Stimulated activated CD4-positive, alpha-beta T cell treated with anti-CD3 and anti-CD28 coated beads, Interleukin-4, amount 100 ng/mL, for 24 hours (primary cell): ENCODE data around the gene RAD51AP1.
"Not testable (repeated sequence)": the region's sequence is repeated elsewhere in the genome, so short reads cannot be mapped to it uniquely, and the experiment has no call there.

Source experiments
- DNase-seq: peaks from one replicate; pipeline ENCODE4 v3.0.0-alpha.2; 2020

RAD51AP1 gene, protein sequence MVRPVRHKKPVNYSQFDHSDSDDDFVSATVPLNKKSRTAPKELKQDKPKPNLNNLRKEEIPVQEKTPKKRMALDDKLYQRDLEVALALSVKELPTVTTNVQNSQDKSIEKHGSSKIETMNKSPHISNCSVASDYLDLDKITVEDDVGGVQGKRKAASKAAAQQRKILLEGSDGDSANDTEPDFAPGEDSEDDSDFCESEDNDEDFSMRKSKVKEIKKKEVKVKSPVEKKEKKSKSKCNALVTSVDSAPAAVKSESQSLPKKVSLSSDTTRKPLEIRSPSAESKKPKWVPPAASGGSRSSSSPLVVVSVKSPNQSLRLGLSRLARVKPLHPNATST

DNA sequence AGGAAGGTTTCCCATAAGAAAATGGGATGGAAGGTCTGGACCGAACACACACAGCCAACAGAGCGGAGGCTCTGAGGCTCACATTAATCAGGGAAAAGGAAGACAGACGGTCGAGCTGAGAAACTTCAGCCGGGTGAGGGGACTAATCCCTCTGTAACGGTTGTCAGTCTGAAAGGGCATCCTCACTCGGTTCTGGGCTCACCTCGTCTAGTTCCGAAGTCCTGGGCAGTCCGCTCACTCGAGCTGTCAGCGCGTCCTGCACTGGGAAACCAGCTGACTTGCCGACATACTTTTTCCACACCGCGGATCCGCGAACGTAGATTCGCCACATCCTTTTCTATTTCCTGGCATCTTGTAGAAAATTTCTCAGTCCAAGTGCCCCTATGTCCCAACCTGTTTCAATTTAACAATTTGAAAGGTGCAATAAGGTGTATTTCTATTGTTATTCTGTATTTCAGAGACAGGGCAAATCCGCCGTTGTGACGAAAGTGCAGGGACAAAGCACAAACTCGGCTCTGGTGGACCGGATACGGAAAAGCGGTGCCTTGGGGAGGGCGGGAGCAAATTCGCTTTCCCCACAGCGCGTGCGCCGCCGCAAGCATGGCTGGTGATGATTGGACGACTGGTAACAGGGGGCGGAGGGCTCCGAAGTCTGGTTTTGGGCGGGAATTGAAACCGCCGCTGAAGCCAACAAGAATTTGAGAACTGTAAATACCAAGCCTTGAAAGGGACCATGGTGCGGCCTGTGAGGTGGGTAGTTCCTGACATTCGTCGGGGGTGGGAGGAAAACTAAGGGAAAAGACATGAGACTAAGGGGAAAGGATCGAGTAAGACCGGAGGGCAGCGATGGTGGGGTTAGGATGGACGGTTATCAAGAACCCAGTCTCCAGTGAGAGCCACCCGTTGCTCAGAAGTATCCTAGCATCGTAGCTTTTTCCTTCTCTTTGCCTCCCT, at the start of gene RAD51AP1:
Gene RAD51AP1 (plus strand): TSS at position 684 of the 954 bp plus-strand sequence. CDS start 50 bp downstream, at position 734.
- peak; percentile 96 for DNase-seq

DNA sequence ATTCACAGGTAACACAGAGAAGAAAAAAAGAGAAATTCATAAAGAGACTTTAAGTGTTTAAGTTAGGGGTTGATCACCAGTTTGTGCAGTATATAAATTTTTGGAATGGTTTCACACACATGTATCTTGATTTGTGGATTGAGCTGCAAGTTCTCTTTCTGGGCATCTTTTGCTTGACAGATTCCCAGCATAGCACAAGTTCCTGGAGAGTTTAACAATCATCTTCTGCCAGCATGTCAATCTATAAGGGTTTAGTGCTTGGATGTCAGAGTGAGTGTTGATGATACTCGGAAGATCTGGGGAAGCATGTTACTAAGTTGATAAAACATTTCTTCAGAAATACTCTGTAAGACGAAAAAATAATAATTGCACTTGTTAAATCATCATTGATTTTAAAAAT, 49.1 kb upstream of the RAD51AP1 start:
- no peak for DNase-seq

DNA sequence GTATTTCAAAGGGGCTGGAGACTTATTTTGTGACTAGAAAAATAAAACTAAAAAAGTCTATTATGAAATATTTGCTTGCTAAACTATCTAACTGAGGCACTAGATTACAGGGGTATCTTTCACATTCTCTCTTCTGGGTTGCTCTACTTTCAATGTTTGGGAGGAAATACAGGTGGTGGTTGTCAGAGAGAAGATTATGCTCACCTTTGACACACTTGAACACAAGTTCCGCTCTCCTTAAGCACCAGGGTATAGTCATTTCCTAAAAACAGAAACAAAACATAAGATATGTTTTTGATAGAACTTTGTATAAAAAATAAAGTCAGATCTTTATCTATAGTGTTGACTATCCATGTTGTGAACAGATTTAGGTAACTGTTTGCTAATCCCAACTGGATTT, 47.7 kb upstream of the RAD51AP1 start:
- DNase-seq, result no peak

DNA sequence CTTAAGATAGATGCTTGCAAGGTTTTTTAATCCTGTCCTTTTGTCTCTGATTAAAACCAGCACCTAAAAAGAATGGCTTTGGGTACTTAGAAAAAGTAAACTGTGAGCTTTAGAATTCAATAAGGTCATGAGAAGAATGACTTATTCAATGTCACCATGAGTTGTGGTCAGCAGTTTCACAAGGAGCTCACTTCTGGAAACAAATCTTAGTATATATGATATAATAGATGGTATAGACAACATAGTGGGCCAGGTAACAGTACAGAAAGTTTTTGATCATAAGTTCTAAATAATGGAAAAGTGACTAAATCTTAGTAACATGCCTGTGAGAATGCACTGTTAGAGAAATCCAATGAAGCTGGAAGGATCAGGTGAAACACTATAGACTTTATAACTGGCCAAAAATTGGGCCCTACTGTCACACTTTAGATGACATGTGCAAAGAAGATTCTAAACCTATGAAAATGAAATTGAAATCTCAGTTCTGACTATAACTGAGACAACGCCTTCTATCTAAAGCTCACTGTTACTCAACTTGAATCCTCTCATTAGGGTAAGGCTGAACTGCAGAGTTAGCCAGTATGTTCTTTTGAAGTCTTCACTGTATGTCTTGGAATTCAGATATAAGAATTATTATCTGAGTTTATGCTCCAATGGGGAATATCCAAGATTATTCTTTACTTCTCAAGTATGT, 42.4 kb upstream of the RAD51AP1 start:
- no peak for DNase-seq

DNA sequence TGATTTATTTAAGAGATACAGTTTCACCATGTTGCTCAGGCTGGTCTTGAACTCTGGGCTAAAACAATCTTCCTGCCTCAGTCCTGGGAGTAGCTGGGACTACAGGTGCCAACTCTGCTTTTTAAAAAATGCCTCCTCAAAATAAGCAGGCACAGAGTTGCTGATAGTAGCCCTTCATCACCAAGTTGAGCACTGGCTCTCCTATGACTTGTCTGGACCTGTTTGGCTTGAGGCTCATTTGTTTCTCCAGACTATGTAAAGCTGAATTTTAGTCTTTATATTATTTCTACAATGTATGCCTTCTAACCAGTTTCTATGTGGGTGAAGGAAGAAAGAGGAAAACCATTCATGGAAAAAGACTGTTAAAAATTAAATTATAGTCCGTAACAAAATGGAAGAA, 39.5 kb upstream of the RAD51AP1 start:
- DNase-seq, result no peak

DNA sequence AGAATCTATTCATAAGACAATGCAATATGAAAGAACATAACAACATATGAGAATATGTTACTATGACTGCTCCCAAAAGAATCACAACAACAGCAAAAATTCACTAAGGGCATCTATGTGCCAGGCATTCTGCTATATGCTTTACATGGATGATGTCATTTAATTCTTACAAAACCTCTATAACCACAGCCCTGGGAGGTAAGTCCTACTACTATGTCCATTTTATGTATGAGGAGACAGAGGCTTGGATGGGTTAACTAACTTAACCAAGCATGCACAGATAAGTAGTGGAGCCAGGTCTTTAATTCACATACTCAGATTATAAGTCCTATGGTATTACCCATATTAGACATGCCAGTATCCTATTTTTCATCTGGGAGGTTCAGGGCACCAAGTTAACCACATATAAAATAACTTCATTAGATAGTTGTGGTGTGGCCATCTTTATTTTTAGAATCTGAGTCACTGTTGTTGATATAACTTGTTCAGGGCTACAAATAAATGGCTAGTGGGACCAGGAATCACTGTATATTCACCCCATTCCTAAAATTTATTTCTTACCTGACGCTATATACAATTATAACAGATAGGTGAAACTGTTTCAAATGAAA, 33.2 kb upstream of the RAD51AP1 start:
- no peak for DNase-seq

DNA sequence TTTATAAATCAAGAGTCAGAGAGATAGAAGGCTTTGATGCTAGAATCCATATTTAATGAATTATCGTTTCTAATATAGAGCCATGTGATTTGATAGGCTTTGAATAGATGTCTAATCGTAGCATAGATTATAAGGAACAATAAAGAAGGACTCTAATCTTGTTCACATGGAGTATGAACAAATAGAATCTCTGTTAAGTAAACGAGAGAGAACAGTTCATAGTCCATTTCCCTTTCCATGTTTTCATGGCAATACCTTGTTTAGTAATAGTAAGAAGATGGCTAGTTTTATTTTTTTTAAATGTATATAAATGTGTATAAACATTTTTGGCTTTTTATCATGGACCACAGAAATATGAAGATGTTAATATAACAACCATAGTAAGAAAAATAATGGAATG, 32.3 kb upstream of the RAD51AP1 start:
- no peak for DNase-seq

DNA sequence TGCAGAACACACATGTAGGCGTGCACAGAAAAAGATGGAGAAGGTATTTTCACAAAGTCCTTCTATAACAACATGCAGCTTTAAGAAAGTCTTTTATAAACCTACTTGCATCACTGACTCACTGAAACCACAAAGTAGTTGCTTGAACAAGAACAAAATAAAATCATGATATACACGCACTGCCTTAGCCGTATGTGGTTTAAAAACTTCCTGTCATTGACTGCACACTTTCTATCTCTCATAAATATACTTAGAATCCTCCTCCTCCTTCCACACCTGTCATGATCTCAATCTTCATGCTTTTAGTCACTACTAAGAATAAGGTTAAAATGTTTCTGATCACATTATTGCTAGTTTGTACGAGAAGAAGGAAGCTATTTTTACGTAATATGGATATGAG, 31.8 kb upstream of the RAD51AP1 start:
- DNase-seq, result peak; percentile 26

DNA sequence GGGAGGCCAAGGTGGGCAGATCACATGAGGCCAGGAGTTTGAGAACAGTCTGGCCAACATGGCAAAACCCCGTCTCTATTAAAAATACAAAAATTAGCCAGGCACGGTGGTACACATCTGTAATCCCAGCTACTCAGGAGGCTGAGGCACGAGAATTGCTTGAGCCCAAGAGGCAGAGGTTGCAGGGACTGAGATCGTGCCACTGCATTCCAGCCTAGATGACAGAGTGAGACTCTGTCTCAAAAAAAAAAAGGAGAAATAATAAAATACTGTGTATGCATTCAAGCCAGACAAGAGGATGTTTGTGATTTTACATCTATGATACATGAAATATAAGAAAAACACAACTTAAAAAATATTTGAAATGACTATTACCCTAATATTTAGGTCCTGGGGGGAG, 30.2 kb upstream of the RAD51AP1 start:
- DNase-seq, result not testable (repeated sequence)

DNA sequence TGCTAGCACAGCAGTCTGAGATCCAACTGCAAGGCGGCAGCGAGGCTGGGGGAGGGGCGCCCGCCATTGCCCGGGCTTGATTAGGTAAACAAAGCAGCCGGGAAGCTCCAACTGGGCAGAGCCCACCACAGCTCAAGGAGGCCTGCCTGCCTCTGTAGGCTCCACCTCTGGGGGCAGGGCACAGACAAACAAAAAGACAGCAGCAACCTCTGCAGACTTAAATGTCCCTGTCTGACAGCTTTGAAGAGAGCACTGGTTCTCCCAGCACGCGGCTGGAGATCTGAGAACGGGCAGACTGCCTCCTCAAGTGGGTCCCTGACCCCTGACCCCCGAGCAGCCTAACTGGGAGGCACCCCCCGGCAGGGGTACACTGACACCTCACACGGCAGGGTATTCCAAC, 29.4 kb upstream of the RAD51AP1 start:
- DNase-seq, result not testable (repeated sequence)

DNA sequence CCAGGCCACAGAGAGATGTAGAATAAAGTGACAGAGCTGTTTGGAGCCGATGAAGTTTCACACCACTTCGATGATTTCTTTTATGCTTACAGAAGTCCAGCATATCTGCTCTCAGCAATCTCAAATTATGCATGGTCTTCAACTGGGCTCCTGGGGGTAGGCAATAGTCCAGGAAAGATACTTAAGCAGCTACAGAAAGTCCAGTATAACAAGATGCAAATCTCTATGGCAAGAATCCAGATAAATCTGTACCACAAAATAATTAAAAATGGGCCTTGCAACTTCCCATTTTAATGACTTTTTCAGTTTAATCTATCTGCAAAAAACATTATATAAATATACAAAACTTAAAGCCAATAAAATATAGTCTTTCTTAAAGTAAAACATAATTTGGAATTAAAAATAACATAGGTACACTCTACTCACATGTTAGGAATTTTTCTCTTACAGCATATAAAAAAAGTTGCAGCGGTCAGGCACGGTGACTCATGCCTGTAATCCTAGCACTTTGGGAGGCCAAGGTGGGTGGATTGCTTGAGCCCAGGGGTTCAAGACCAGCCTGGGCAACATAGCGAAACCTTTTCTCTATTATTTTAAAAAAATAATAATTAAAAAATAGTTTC, 20.5 kb upstream of the RAD51AP1 start:
- no peak for DNase-seq

DNA sequence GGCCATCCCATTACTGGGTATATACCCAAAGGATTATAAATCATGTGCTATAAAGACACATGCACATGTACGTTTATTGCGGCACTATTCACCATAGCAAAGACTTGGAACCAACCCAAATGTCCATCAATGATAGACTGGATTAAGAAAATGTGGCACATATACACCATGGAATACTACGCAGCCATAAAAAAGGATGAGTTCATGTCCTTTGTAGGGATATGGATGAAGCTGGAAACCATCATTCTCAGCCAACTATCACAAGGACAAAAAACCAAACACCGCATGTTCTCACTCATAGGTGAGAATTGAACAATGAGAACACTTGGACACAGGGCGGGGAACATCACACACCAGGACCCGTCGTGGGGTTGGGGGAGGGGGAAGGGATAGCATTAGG, 15.2 kb upstream of the RAD51AP1 start:
- DNase-seq, result not testable (repeated sequence)

DNA sequence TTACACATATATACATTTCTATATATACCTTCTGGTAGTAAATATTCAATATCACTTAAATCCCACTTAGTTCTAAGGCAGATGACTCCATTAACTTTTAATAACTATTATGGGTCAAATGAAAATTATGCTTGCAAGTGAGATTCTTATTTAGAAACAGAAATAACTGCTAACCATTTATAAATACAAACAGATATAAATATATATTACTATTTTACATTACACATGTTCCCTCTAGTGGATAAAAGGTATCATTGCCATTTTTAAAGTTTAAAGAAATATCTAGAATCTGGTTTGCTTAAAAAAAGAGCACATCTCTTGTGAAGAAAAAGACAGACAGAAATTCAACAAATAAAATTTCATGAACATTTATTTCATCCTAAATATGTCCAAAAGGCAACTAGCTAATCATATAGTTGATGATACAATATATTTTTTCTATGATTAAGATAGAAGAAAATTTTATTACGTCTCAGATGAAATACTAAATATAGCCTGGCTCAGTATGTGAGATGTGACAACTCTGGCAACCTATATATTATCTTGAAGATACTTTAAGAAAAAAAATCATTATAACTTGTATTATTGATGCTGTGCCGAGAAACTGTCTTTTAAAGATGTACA, 11.7 kb upstream of the RAD51AP1 start:
- no peak for DNase-seq

DNA sequence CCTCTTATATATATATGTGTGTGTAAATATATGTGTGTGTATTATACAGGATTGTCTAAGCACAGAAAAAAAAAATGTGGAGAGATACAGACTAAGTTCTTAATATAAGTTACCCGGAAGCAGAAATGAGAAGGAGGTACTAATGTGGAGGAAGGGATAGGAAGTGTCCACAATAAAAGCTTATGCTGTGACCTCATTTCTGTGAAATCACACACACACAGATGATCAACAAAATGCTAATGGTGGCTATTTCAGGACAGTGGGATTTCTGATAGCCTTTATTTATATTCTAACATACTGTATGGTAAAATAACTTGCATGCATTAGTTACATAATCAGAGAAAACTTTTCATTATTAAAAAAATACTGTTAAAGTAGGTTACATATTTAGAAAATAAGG, 8.5 kb upstream of the RAD51AP1 start:
- DNase-seq, result no peak

DNA sequence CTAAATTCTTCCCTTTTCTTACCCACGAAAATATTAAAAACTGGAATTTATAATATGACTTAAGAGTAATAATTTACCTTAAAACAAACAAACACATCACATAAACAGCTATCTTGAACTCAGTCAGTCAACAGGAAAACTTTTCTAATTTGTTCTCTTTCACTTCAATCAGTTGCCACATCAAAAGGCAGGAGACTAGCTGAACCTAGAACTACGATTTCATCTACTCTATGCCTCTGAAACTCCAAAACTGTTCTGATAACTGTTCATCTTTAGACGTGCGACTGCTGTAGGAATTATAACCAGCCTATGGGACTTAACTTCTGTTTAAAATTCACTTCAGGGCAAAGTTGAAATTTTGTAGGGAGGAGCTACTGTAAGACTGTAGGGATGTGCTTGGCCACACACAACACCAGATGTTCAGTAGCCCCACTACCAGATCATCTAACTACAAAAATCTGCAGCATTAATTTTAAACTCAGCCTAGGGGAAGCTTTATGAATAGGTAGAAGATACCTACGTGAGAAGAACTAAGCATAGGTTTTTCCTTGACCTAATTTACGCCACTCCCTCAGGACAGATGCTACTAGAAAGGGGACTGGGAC, 7.6 kb upstream of the RAD51AP1 start:
- no peak for DNase-seq

DNA sequence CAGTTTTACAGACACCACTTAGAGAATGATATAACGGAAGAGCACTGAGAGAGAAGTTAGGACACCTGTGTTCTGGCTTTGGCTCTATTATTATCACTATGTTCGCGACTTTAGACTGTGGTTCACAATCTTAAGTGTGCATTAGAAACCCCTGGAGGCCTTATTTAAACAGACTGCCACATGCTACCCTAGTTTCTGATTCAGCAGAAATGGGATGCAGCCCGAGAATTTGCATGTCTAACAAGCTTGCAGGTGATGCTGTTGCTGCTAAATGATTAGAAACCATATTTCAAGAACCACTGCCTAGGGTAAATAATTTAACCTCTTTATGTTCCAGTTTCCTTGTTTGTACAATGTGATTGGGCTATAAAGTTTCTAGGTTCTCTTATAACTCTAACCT, 3.6 kb upstream of the RAD51AP1 start:
- no peak for DNase-seq

DNA sequence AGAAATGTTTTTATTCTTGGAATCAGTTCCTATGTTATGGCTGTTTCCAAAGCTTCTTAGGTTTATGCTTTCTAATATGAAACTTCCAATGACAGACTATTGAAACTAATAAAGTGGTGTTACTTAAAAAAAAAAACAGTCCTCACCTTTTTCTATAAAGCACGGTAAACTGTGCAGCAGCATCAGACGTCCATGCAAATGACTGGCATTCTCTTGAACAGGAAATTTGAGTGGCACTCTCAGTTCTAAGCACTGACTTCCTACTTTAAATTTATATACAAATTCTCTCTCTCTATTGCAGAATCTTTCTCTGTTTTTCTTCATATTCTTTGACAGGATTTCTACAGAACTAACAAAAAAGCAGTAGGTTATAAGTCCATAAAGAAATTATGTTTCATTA, 2.8 kb upstream of the RAD51AP1 start:
- no peak for DNase-seq

DNA sequence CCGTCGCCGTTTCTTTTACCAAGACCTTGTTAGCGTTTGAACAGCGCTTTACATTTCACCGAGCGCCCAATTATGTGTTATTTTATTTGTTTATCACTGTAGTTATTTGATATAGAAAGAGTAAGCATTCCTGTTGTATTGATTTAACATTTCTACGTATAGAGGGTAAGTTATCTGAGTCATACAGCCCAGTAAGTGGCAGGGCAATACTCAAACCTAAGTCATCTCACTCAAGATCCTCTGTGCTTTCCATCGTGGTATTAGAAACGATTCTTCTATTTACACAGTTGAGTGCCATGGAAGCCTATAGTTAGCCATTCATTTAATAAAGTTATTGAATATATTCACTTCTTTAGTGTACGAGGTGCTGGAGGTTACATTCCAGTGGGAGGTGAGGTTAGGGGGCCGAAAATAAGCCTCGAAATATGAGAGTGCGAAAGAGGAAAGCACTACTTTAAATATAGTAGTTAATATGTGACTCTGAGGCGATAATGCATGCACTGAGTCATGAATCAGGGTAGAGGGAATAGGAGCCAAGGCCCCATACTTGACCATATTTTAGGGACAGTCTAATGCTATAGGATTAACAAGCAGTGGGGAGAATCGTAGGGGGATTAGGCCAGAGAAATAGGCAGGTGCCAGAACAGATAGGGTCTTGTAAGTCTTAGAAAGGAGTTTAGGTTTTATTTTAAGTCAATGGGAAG, 629 bp downstream of the RAD51AP1 start:
- no peak for DNase-seq

DNA sequence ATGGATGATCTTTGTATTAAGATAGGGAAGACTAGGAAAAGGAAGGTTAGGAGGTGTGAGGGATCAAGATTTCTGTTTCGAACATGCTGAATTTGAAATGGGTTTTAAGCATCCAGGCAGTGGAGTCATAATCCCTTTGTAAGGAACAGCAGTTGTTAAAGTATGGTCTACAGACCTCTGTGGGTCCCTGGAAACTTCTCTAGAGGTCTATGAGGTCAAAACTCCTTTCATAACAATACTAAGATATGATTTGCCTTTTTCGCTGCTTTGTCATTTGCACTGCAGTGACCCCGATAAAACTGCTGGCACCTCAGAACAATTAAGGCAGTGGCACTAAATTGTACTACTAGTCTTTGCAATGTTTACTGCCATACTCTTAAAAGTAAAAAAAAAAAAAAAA, 1.5 kb downstream of the RAD51AP1 start:
- no peak for DNase-seq

DNA sequence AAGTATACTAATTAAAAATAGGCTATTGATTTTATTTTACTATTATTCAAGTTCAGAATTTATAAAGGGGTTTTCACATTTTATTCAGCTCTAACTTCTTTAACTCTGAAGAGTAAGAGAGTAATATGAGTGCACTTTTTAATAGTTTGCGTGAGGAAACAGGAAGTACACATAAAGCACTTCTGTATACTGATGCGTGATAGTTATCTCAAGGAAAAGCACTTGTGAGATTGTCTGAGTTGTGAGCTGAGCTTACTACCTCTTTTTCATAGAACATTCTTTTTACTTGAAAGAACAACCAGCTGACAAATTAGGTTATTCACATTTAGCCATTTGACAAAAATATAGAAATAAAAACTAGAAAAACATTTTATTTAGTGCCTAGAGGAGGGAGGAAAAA, 1.9 kb downstream of the RAD51AP1 start:
- DNase-seq, result no peak

DNA sequence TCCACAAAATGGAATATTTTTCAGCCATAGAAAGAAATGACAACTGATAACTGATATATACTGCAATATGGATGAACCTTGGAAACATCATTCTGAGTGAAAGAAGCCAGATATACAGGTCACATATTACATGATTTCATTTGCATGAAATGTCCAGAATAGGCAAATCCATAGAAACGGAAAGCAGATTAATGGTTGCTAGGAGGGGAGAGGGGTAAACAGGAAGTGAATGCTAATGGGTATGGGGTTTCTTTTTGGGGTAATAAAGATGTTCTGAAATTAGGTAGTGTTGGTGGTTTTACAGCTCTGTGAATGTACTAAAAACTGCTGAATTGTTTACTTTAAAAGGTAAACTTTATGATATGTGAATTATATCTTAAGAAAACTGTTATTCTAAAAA, 6.5 kb downstream of the RAD51AP1 start:
- no peak for DNase-seq
